Stimulated activated CD4-positive, alpha-beta T cell treated with anti-CD3 and anti-CD28 coated beads, TNF-alpha, amount 100 ng/mL, for 4 hours (primary cell): ENCODE data around the gene MAN2B1.
"Not testable (repeated sequence)": the region's sequence is repeated elsewhere in the genome, so short reads cannot be mapped to it uniquely, and the experiment has no call there.

ENCODE experiments used
- DNase-seq, 3 experiments: peaks; one replicate each; pipeline ENCODE4 v3.0.0-alpha.2; 2020; ENCODE audit warnings: low read depth in 3 of 3

Gene MAN2B1

DNA sequence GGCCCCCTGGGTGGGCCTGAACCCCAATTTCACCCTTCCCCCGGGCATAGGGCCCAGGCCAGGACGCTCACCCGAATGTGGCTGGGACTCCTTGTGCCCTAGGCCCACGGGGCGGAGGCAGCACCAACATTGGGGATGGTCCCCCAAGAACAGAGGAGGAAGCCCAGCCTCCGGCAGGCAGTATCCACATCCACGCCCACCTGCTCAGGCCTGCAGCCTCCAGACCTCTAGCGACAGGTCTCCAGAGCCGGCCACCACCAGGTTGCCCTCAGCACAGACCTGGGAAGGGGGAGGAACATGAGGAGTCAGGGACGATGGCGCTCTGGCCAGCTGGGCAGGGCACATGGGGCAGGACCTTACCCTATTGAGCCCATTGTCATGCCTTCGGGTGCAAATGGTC lies 22.5 kb upstream of the MAN2B1 start:
- no peak for DNase-seq

DNA sequence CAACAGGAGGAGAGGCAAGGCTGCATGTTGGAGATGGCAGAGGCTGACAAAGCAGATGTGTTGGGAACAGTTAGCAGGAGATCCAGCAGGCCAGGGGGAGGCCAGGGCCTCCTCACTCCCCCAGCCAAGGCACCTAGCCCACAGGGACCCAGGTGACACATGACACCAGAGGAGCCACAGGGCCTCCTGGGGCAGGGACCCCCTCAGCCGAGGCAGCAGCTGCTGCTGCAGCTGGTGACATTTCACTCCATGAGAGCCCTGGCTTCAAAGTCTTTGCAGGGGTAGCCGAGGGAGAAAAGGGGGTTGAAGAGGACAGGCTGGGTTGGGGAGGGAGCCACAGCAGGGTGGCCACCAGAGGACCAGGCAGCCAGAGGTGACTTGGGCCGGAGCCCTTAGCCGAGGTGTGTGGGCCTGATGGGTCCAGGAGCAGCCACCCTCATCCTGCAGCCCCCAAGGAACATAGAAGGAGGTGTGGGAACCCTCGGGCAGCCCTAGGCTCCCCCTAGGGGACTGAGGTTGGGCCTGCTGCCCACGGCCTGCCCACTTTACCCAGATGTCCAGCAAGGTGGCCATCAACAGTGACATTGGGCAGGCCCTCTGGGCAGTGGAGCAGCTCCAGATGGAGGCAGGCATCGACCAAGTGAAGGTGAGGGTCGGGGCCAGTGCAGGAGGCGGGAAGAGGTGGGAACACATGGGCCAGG lies 21.1 kb upstream of the MAN2B1 start, which contains the start of gene GNG14:
Gene GNG14, plus strand, starts transcription at position 503 of the 701 bp plus-strand sequence. Its CDS starts 51 bp downstream, at position 554.
- no peak for DNase-seq

DNA sequence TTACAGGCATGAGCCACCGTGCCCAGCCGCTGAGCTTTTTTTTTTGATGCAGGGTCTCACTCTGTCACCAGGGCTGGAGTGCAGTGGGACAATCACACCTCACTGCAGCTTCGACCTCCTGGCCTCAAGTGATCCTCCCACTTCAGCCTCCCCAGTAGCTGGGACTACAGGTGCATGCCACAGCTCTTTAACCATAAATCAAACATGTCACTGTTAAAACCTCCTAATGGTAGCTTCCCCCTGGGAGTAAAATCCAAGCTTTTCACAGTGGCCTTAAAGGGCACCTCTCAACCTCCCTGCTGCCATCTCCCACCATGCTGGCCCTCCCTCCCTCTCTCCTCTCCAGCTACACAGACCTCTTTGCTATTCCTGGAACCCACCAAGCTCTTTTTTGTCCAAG lies 19.3 kb upstream of the MAN2B1 start:
- no peak for DNase-seq

- DNase-seq: peak; percentile 74 to 85 (median 80)
These were observed 14.8 kb upstream of the MAN2B1 start, which contains the start of gene DHPS for GRCh38 chr19:12681074-12681987. Gene DHPS, minus strand, starts transcription at chr19:12681880. Its CDS starts 114 bp downstream, at chr19:12681766.

GRCh38 chr19:12680034-12680433 lies 13.5 kb upstream of the MAN2B1 start:
- no peak for DNase-seq

DNA sequence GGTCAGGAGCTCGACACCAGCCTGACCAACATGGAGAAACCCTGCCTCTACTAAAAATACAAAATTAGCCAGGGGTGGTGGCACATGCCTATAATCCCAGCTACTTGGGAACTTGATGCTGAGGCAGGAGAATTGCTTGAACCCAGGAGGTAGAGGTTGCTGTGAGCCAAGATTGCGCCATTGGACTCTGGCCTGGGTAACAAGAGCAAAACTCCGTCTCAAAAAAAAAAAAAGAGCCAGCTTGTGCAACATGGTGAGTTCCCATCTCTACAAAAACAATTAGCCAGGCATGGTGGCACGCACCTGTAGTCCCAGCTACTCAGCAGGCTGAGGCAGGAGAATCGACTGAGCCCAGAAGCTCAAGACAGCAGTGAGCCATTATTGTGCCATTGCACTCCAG lies 11.5 kb upstream of the MAN2B1 start:
- not testable (repeated sequence) for DNase-seq

DNA sequence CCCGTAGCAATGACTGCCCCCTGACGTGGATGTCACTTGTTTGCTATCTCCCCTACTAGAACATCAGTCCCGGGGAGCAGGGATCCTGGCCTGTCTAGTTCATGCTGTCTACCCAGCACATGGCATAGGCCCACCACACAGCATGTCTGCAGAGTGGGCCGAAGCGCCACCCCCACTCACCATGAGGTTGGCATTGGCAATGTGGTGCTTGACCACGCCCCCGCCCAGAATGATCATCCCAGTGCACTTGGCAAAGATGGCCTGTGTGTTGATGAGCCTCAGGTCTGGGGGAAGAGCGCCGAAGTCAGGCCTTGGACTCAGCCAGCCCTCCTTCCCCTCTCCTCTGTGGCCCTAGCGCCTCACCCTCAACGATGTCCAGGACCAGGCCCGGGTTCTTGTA lies 10.4 kb upstream of the MAN2B1 start:
- DNase-seq: no peak

GRCh38 chr19:12676384-12676792 lies 9.8 kb upstream of the MAN2B1 start:
- peak; percentile 66 to 85 (median 80) for DNase-seq

- DNase-seq: no peak
These were observed 9.4 kb upstream of the MAN2B1 start for GRCh38 chr19:12675940-12676339.

DNA sequence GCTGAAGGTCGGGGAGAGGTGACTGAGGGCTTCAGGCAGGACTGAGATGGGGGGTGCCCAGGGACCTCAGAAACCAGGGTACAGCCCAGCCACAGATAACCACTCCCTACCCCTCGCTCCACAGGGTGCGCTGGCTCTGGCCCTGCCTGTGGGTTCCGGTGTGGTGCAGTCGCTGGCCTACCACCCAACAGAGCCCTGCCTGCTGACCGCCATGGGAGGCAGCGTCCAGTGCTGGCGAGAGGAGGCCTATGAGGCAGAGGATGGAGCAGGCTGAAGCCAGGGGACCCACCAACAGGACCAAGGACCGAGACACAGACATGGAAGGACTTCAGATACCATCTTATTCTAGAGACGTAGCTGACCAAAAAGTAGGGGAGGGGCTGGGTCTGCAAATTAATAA lies 8.9 kb upstream of the MAN2B1 start:
- DNase-seq: no peak

GRCh38 chr19:12672744-12673143 lies 6.2 kb upstream of the MAN2B1 start:
- DNase-seq: no peak

GRCh38 chr19:12670159-12670928 lies 3.8 kb upstream of the MAN2B1 start:
- no peak for DNase-seq

DNA sequence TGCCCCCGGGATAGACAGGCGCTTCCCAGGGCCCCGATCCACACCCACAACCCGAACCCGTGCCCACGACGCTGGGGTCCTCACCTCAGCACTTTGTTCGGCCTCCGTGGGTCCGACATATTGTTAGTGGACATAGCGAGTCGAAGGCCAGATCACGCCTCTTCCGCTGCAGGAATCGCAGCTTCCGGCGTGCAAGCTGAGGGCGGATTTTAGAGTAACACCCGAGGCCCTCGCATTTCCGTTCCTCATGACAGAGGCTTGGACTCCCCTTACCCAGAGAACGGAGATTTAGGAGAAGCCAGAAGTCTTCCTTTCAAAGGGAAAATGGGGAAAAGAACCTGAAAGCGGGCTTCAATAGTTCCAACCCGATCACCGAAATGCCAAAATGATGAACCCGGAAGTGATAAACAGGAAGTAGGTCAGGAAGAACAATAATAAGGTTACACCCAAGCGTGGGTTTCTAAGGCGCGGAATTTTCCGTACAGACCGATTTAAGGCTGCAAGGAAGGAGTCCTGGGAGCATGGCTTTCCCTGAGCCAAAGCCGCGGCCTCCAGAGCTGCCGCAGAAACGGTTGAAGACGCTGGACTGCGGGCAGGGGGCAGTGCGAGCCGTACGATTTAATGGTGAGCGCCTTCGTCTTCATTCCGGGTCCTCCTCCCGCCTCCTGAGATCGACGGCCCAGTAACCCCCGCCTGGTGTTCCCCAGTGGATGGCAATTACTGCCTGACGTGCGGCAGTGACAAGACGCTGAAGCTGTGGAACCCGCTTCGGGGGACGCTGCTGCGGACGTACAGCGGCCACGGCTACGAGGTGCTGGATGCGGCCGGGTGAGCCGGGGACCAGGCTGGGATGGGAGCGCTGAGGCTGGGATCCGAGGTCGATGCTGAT lies 3.0 kb upstream of the MAN2B1 start:
- peak; percentile 57 to 60 (median 57) for DNase-seq

DNA sequence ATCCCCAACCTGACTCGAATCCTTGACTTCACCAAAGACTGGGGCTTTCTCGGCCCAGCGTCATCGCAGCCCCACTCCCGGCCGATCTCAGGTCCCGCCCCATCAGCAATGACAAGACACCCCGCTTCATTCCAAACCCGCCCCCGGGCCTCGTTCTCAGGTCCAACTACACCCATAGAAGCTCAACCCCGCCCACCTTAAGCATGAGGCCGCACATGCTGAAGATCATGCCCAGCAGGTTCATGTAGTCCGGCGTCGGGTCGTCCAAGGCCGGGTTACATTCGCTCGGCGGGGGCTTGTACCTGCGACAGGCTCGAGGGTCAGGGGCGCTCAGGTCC lies 2.4 kb upstream of the MAN2B1 start:
- peak; percentile 43 to 52 (median 50) for DNase-seq

GRCh38 chr19:12668346-12668745 lies 1.8 kb upstream of the MAN2B1 start:
- no peak for DNase-seq

DNA sequence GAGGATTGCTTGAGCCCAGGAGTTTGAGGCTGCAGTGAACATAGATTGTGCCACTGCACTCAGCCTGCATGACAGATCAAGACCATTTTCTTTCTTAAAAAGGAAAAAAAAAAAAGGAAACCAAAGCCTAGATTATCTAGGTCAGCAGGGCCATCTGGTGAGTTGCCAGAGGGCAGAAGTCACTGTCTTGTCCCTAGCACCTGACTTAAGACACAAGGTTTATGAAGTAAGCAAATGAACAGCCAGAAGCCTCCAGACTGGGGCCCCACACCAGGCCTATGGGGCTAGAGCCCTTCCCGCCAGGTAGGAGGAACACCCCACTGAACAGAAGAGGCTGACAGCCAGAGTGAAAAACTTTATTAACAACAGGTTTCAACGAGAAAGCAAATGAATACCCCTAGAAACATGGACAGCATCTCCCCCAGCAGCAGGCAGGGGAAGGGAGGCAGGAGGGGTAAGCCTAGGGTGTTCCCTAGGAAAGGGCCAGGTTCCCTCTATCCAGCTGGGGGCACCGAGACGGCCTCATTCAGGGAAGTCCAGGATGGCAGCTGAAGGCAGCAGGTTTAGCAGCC lies 1.3 kb upstream of the MAN2B1 start:
- no peak for DNase-seq

DNA sequence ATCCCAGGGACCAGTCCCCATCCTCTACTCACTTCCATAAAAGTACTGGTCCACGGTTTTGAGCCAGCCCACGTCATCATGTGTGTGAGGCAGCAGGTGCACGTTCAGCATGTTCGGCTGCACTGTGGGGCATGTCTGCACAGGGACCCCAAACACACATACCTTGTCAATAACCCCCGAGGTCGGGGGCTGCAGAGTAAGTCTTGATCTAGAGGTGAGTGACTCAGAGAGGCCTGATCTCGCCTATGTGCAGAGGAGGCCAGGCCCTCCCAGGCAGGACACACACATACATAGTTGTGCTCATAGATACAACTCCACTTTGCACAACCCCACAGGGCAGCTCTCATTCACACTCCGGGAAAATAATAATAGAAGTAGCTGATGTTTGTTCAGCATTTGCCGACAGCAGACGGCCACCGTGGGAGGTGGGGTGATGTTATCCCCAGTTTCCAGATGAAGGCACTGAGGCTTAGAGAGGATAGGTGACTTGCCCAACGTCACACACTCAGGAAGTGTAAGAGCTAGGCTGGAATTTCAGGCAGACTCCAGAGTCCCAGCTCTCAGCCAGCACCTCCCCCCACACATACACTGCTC lies 774 bp downstream of the MAN2B1 start:
- no peak for DNase-seq

- peak in 1 of 3 experiments; percentile 18 for DNase-seq
These were observed 1.3 kb downstream of the MAN2B1 start for GRCh38 chr19:12665281-12665573.

GRCh38 chr19:12664406-12665280 lies 1.9 kb downstream of the MAN2B1 start:
- no peak for DNase-seq

DNA sequence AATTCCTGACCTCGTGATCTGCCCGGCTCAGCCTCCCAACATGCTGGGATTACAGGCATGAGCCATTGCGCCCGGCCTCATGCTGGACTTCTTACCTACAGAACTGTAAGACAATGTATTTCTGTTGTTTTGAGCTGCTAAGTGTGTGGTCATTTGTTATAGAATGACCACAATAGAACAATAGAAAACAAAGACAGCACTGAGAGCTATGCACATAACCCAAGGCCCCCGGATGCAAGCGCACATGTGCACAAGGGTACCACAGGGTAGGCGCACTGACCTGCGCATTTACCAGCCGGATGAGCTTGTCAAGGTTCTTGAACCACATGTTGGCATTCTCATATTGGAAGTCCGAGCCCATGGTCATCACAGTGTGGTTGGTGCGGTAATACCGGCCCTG lies 5.6 kb downstream of the MAN2B1 start:
- DNase-seq: no peak
